Suprapubic skin (tissue), 4 donors: ENCODE data around the gene MAP2K5. TPM values are rescaled to one million over a fixed set of nuclear protein-coding genes. Genes with fewer than 3 reads are reported as not detected.

ENCODE experiments used
- DNase-seq, 2 donors: peaks; one replicate each; pipeline ENCODE4 v3.0.0-alpha.2; 2019; ENCODE audit warnings: low spot score in 2 of 2
- H3K27ac ChIP-seq: fragments of 200-600 bp; sonication (generic); one replicate; pipeline ENCODE4 v1.5.1; 2019
- H3K27me3 ChIP-seq: fragments of 200-600 bp; sonication (generic); one replicate; pipeline ENCODE4 v1.5.1; 2019
- H3K36me3 ChIP-seq: fragments of 200-600 bp; sonication (generic); one replicate; pipeline ENCODE4 v1.5.1; 2019
- H3K4me1 ChIP-seq: fragments of 200-600 bp; sonication (generic); one replicate; pipeline ENCODE4 v1.5.1; 2019
- H3K4me3 ChIP-seq: fragments of 200-600 bp; sonication (generic); one replicate; pipeline ENCODE4 v1.5.1; 2019; ENCODE audit warnings: mild to moderate bottlenecking
- H3K9me3 ChIP-seq: fragments of 200-600 bp; sonication (generic); one replicate; pipeline ENCODE4 v1.5.1; 2019
- EP300 ChIP-seq: sonication (generic); formaldehyde crosslinking; IDR thresholded peaks from one replicate; pipeline ENCODE4 v1.6.1; 2017; ENCODE audit warnings: antibody characterized with exemption
- POLR2A ChIP-seq, 2 donors: fragments of 450-650 bp; IDR thresholded peaks; one replicate each; pipeline ENCODE4 v1.6.1; 2017; ENCODE audit warnings: antibody characterized with exemption in 2 of 2, mild to moderate bottlenecking in 2 of 2, moderate library complexity in 2 of 2
- POLR2AphosphoS5 ChIP-seq, 3 donors: sonication (generic); formaldehyde crosslinking; IDR thresholded peaks; one replicate each; pipeline ENCODE4 v1.6.1; 2017; ENCODE audit warnings: antibody characterized with exemption in 3 of 3
- WGBS: methylation state at CpG from one replicate; pipeline ENCODE4 v1.1.5; 2018; 5-methylcytosine and 5-hydroxymethylcytosine counted together
- total RNA-seq, 4 donors: library from RNA; depleted of rRNA; stranded (reverse); fragments of >200 nt; gene quantifications; one replicate each; pipeline ENCODE4 v1.1.0, GENCODE V29; 2016
- TF ChIP-seq, protein P1 (sequence below), 2 donors: fragments of 200-600 bp in 1 of 2; fragments of 450-650 bp in 1 of 2; sonication (generic) in 1 of 2; IDR thresholded peaks; one replicate each; pipeline ENCODE4 v1.5.1; 2016 to 2019; ENCODE audit warnings: antibody characterized with exemption in 2 of 2, mild to moderate bottlenecking in 1 of 2, moderate library complexity in 1 of 2

The MAP2K5 gene
- total RNA-seq, 4 donors from 2014 or later = 9.5 to 18.5 (median 10.2) TPM

DNA sequence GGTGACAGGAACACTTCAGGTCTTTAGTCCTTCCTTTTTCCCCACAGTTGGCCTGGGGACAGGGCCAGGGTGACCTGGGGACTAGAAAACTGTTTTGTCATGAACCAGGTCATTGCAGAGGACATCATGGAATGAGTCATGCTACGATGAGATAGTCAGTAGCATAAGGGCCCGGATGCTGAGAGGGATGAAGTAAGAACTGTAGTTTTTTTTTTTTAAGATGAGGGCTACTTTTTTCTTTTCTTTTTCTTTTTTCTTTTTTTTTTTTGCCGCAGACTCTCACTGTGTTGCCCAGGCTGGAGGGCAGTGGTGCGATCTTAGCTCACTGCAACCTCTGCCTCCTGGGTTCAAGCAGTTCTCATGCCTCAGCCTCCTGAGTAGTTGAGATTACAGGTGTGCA lies 8.0 kb downstream of the MAP2K5 start:
- Histone ChIP-seq H3K27ac (no peak overlapping the region), H3K9me3 (no peaks in the 10 kb centered on the region), H3K27me3 (no peaks in the 10 kb centered on the region), H3K4me3 (no peak overlapping the region), H3K36me3 (peaks cover 29% of the 10 kb centered on the region), H3K4me1 (peaks cover 15% of the 10 kb centered on the region)
- no peak for TF ChIP-seq EP300
- TF ChIP-seq, protein P1, sequence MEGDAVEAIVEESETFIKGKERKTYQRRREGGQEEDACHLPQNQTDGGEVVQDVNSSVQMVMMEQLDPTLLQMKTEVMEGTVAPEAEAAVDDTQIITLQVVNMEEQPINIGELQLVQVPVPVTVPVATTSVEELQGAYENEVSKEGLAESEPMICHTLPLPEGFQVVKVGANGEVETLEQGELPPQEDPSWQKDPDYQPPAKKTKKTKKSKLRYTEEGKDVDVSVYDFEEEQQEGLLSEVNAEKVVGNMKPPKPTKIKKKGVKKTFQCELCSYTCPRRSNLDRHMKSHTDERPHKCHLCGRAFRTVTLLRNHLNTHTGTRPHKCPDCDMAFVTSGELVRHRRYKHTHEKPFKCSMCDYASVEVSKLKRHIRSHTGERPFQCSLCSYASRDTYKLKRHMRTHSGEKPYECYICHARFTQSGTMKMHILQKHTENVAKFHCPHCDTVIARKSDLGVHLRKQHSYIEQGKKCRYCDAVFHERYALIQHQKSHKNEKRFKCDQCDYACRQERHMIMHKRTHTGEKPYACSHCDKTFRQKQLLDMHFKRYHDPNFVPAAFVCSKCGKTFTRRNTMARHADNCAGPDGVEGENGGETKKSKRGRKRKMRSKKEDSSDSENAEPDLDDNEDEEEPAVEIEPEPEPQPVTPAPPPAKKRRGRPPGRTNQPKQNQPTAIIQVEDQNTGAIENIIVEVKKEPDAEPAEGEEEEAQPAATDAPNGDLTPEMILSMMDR (IDR thresholded peaks at IDR 0.05) = no peak
- TF ChIP-seq POLR2AphosphoS5 (IDR thresholded peaks at IDR 0.05) = no peak
- TF ChIP-seq POLR2A (IDR thresholded peaks at IDR 0.05) = no peak
- no peak for DNase-seq
- 76% methylated on average over 4 of the region's 4 CpGs for WGBS

GRCh38 chr15:67551207-67551743 lies 8.8 kb downstream of the MAP2K5 start:
- Histone ChIP-seq H3K27ac (no peak overlapping the region), H3K4me3 (no peak overlapping the region), H3K4me1 (peaks cover 15% of the 10 kb centered on the region), H3K36me3 (peaks cover 27% of the 10 kb centered on the region), H3K9me3 (no peaks in the 10 kb centered on the region), H3K27me3 (no peaks in the 10 kb centered on the region)
- no peak for DNase-seq
- no peak for TF ChIP-seq POLR2AphosphoS5 (IDR thresholded peaks at IDR 0.05)
- TF ChIP-seq POLR2A (IDR thresholded peaks at IDR 0.05) = no peak
- TF ChIP-seq, protein P1 (IDR thresholded peaks at IDR 0.05) = no peak
- WGBS = 83% methylated on average over 1 of the region's 1 CpG

GRCh38 chr15:67554580-67554979 lies 12.1 kb downstream of the MAP2K5 start:
- Histone ChIP-seq H3K36me3 (peaks cover 40% of the 10 kb centered on the region), H3K4me1 (no peaks in the 10 kb centered on the region), H3K27me3 (no peaks in the 10 kb centered on the region), H3K27ac (no peak overlapping the region), H3K9me3 (no peaks in the 10 kb centered on the region), H3K4me3 (no peak overlapping the region)
- 95% methylated on average over 4 of the region's 4 CpGs for WGBS
- TF ChIP-seq POLR2A (IDR thresholded peaks at IDR 0.05) (no peak), EP300 (no peak), POLR2AphosphoS5 (IDR thresholded peaks at IDR 0.05) (no peak)
- TF ChIP-seq, protein P1 (IDR thresholded peaks at IDR 0.05) = no peak
- no peak for DNase-seq

GRCh38 chr15:67556976-67557570 lies 14.6 kb downstream of the MAP2K5 start:
- H3K4me3 ChIP-seq = no peak overlapping the region
- DNase-seq = no peak
- peaks cover 26% of the 10 kb centered on the region for H3K36me3 ChIP-seq
- 89% methylated on average over 3 of the region's 3 CpGs for WGBS
- no peak for TF ChIP-seq EP300
- no peak for TF ChIP-seq POLR2A (IDR thresholded peaks at IDR 0.05)
- TF ChIP-seq, protein P1 (IDR thresholded peaks at IDR 0.05) = no peak
- TF ChIP-seq POLR2AphosphoS5 (IDR thresholded peaks at IDR 0.05) = no peak
- H3K9me3 ChIP-seq = no peaks in the 10 kb centered on the region
- H3K27me3 ChIP-seq = no peaks in the 10 kb centered on the region
- H3K4me1 ChIP-seq = no peaks in the 10 kb centered on the region
- no peak overlapping the region for H3K27ac ChIP-seq

DNA sequence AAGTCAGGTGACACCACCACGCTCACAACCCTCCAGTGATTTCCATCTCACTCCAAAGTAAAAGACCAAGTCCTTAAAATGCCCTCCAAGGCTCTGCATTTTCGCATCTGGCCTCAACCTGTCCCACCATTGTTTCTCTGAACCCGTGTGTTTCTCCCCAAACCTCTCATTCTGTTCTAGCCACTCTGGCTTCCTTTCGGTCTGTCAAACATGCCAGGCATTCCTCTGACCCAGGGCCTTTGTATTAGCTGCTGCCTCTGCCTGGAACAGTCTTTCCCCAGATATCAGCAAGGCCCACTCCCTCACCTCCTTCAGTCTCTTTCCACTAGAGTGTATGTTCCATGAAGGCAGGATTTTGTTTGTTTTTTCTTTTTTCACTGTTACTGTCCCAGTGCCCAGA lies 16.0 kb downstream of the MAP2K5 start:
- 91% methylated on average over 4 of the region's 4 CpGs for WGBS
- no peak overlapping the region for H3K27ac ChIP-seq
- H3K4me1 ChIP-seq = no peaks in the 10 kb centered on the region
- no peaks in the 10 kb centered on the region for H3K9me3 ChIP-seq
- no peak for DNase-seq
- no peak overlapping the region for H3K4me3 ChIP-seq
- TF ChIP-seq EP300 = no peak
- H3K36me3 ChIP-seq = peaks cover 26% of the 10 kb centered on the region
- H3K27me3 ChIP-seq = no peaks in the 10 kb centered on the region
